ENCODE results near the gene DIP2C. TPM values are rescaled to one million over a fixed set of nuclear protein-coding genes. Genes with fewer than 3 reads are reported as not detected.

Gene DIP2C
- total and polyA plus RNA-seq, 2 donors (not counting 1 experiment from before 2014, with no cell fraction given) = 1.3 to 1.9 TPM

DNA sequence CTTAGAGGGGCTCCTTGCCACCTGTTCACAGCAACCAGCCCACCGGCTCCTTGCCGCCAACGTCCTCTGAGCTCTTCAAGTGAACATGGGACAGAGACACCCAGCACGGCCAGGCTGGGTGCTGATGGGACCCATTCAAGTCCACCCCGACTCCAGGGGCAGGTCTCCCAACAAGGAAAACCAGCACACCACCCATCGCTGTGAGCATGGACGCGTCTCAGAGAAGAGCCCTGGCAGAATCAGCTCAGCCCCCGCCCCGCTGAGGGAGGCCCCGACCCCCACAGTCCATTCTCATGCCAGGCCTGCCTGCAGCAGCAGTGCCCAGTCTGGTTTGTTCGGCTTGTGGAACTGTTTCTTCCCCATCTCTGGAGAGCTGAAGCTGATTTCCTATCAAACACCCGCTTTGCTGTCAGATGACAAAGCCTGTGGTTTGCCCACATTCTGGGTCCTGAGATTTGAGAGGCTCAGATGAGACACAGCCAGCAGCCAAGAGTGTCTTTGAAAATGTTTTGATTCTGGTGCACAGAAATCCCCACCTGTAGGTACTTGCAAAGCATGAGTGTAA, 337.6 kb downstream of the DIP2C start:
- Mint-ChIP-seq H3K4me3 (no peak overlapping the region), H3K9me3 (ENCODE audit: insufficient read depth) (no peaks in the 10 kb centered on the region), H3K4me1 (peaks cover 3% of the 10 kb centered on the region), H3K27me3 (no peaks in the 10 kb centered on the region), H3K27ac (no peak overlapping the region)
- H3K4me2 ChIP-seq (replicated peaks; ENCODE audit: low read depth, low read length, poor library complexity, severe bottlenecking) = no peak overlapping the region
- no peak for DNase-seq
- H4K20me1 ChIP-seq (ENCODE audit: control insufficient read depth, insufficient read depth, low read length, poor library complexity, severe bottlenecking) = no peaks in the 10 kb centered on the region
- intact Hi-C loops (cut with micrococcal nuclease) = no loop called here
- H3K9ac ChIP-seq (ENCODE audit: low read length) = no peak overlapping the region
- H2AFZ ChIP-seq (ENCODE audit: insufficient read depth, low read depth, low read length, poor library complexity, severe bottlenecking) = no peak overlapping the region
- H3K9me3 ChIP-seq (ENCODE audit: control extremely low read depth in 1 of 3, control insufficient read depth in 2 of 3, insufficient read depth in 1 of 3, low read length in 2 of 3) = no peaks in the 10 kb centered on the region
- H3K27ac ChIP-seq (ENCODE audit: low read length in 2 of 2) = no peak overlapping the region
- CTCF ChIA-PET = no interaction called here
- H3K27me3 ChIP-seq (replicated peaks in 1 of 4; ENCODE audit: control extremely low read depth in 1 of 4, control insufficient read depth in 3 of 4, insufficient read depth in 4 of 4, low read length in 3 of 4) = no peaks in the 10 kb centered on the region
- POLR2A ChIA-PET = no interaction called here
- 79% methylated on average over 9 of the region's 13 CpGs for WGBS (ENCODE audit: insufficient coverage)
- TF ChIP-seq, protein P1, sequence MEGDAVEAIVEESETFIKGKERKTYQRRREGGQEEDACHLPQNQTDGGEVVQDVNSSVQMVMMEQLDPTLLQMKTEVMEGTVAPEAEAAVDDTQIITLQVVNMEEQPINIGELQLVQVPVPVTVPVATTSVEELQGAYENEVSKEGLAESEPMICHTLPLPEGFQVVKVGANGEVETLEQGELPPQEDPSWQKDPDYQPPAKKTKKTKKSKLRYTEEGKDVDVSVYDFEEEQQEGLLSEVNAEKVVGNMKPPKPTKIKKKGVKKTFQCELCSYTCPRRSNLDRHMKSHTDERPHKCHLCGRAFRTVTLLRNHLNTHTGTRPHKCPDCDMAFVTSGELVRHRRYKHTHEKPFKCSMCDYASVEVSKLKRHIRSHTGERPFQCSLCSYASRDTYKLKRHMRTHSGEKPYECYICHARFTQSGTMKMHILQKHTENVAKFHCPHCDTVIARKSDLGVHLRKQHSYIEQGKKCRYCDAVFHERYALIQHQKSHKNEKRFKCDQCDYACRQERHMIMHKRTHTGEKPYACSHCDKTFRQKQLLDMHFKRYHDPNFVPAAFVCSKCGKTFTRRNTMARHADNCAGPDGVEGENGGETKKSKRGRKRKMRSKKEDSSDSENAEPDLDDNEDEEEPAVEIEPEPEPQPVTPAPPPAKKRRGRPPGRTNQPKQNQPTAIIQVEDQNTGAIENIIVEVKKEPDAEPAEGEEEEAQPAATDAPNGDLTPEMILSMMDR (IDR thresholded peaks at IDR 0.05) = no peak
- TF ChIP-seq EZH2 (IDR thresholded peaks at IDR 0.05; ENCODE audit: borderline replicate concordance, insufficient read depth, low read depth, low read length, poor library complexity, severe bottlenecking) = no peak
- H3K79me2 ChIP-seq (ENCODE audit: control insufficient read depth, insufficient read depth, low read length) = no peaks in the 10 kb centered on the region
- no peak overlapping the region for H3K4me3 ChIP-seq (ENCODE audit: control extremely low read depth in 1 of 5, extremely low read depth in 1 of 5, insufficient read depth in 1 of 5, low read depth in 2 of 5, low read length in 4 of 5)
- H3K4me1 ChIP-seq (ENCODE audit: control insufficient read depth in 2 of 2, insufficient read depth in 2 of 2, low read length in 2 of 2) = no peaks in the 10 kb centered on the region
- no peak for ATAC-seq (ENCODE audit: low read depth)
- H3K36me3 ChIP-seq (replicated peaks in 1 of 2; ENCODE audit: control extremely low read depth in 1 of 2, control insufficient read depth in 1 of 2, extremely low read depth in 1 of 2, insufficient read depth in 2 of 2, low read length in 1 of 2) = no peaks in the 10 kb centered on the region

GRCh38 chr10:350981-351501, 338.4 kb downstream of the DIP2C start:
- no peaks in the 10 kb centered on the region for H3K79me2 ChIP-seq (ENCODE audit: control insufficient read depth, insufficient read depth, low read length)
- DNase-seq (no peak), ATAC-seq (ENCODE audit: low read depth) (no peak)
- POLR2A ChIA-PET = no interaction called here
- no peaks in the 10 kb centered on the region for H4K20me1 ChIP-seq (ENCODE audit: control insufficient read depth, insufficient read depth, low read length, poor library complexity, severe bottlenecking)
- no peaks in the 10 kb centered on the region for H3K9me3 ChIP-seq (ENCODE audit: control extremely low read depth in 1 of 3, control insufficient read depth in 2 of 3, insufficient read depth in 1 of 3, low read length in 2 of 3)
- no peaks in the 10 kb centered on the region for H3K27me3 ChIP-seq (replicated peaks in 1 of 4; ENCODE audit: control extremely low read depth in 1 of 4, control insufficient read depth in 3 of 4, insufficient read depth in 4 of 4, low read length in 3 of 4)
- no peak overlapping the region for H3K27ac ChIP-seq (ENCODE audit: low read length in 2 of 2)
- H3K36me3 ChIP-seq (replicated peaks in 1 of 2; ENCODE audit: control extremely low read depth in 1 of 2, control insufficient read depth in 1 of 2, extremely low read depth in 1 of 2, insufficient read depth in 2 of 2, low read length in 1 of 2) = no peaks in the 10 kb centered on the region
- no peaks in the 10 kb centered on the region for H3K9me3 Mint-ChIP-seq (ENCODE audit: insufficient read depth)
- no peak overlapping the region for H3K4me3 ChIP-seq (ENCODE audit: control extremely low read depth in 1 of 5, extremely low read depth in 1 of 5, insufficient read depth in 1 of 5, low read depth in 2 of 5, low read length in 4 of 5)
- H3K27ac Mint-ChIP-seq = no peak overlapping the region
- no peaks in the 10 kb centered on the region for H3K4me1 Mint-ChIP-seq
- H3K4me1 ChIP-seq (ENCODE audit: control insufficient read depth in 2 of 2, insufficient read depth in 2 of 2, low read length in 2 of 2) = no peaks in the 10 kb centered on the region
- CTCF ChIA-PET = no interaction called here
- H3K27me3 Mint-ChIP-seq = no peaks in the 10 kb centered on the region
- TF ChIP-seq, protein P1 (IDR thresholded peaks at IDR 0.05) = no peak
- no peak for TF ChIP-seq EZH2 (IDR thresholded peaks at IDR 0.05; ENCODE audit: borderline replicate concordance, insufficient read depth, low read depth, low read length, poor library complexity, severe bottlenecking)
- no peak overlapping the region for H3K9ac ChIP-seq (ENCODE audit: low read length)
- no peak overlapping the region for H2AFZ ChIP-seq (ENCODE audit: insufficient read depth, low read depth, low read length, poor library complexity, severe bottlenecking)
- H3K4me3 Mint-ChIP-seq = no peak overlapping the region
- WGBS (ENCODE audit: insufficient coverage) = 93% methylated on average over 34 of the region's 35 CpGs
- intact Hi-C loops (cut with micrococcal nuclease) = no loop called here
- no peak overlapping the region for H3K4me2 ChIP-seq (replicated peaks; ENCODE audit: low read depth, low read length, poor library complexity, severe bottlenecking)
